NCI-H524 treated with DMSO at 0.1 percent for 48 hours (cell line): ENCODE results near the gene ADNP.
"Not testable (repeated sequence)": the region's sequence is repeated elsewhere in the genome, so short reads cannot be mapped to it uniquely, and the experiment has no call there.

ENCODE experiments used
- DNase-seq: peaks from one replicate; lab custom pipeline; 2025; lab: John Stamatoyannopoulos, UW

Gene ADNP

DNA sequence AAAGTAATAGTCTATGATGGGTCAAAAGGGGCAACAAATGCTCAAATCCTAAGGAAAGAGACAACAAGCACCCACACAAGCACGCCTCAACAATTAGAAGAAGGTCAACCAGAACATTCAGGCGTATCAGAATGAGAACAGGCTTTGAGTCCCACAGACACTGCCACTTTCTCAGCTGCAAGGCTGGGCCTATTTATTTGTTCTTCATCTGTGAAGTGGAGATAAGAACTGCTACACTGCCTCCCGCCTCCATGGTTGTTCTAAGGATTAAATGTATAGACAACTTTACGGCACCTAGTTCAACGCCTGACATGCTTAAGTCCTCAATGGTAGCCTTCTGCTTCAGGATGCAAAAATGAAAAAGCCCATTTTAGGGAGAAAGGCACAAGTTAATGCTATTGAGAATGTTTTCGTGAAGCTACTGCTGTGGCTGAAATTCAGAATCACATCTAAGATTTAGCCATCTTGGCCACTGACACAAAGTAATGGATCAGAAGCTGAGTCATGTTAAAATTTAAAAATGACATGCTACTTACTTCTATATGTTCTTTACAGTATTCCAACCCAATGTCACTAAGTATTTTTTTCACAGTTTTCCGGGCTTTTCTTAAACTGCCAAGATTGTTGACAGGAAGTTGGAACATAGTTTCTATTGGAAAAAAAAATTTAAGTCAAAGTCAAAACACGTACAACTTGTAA is 27.7 kb downstream of the ADNP start:
- DNase-seq: no peak

GRCh38 chr20:50901301-50901700 is 29.9 kb downstream of the ADNP start:
- DNase-seq: no peak

- no peak for DNase-seq
Measured at GRCh38 chr20:50900261-50900660, 31.0 kb downstream of the ADNP start.

DNA sequence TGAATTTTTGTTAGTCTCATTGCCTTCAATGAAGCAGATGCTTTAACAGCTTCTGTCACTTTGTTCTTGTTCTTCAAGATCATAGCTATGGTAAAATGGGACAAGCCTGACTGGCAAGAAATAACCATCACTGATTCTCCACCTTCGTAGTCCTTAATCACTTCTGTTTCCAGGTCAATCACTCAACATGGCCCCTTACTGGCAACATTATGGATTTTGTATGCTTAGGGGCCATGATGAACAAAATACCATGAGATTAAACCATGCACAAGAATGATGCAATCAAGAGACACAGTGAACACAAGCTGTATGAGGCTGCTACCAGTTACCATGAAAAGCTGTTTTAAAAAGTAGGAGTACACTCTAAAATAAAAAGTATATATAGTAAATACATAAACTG is 32.8 kb downstream of the ADNP start:
- DNase-seq: no peak

DNA sequence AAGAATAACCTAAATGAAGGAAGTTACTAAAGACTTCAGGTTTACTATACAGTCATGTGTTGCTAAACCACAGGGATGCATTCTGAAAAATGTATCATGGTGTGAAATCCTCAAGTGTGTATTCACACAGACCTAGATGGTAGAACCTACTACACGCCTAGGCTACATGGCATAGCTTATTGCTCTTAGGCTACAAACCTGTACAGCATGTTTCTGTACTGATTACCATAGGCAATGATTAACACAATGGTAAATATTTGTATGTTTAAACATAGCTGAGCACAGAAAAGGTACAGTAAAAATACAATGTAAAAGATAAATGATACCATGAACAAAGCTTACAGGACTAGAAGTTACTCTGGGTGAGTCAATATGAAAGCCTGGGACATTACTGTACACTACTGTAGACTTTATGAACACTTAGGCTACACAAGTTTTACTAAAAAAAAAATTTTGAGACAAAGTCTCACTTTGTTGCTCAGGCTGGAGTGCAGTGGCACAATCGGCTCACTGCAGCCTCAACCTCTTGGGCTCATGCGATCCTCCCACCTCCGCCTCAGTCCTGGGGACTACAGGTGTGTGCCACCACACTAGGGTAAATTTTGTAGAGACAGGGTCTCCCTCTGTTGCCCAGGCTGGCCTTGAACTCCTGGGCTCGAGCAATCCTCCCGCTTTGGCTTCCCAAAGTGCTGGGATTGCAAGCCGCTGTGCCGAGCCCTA is 36.0 kb downstream of the ADNP start:
- no peak for DNase-seq

- no peak for DNase-seq
Measured at GRCh38 chr20:50893620-50894019, 37.6 kb downstream of the ADNP start.

DNA sequence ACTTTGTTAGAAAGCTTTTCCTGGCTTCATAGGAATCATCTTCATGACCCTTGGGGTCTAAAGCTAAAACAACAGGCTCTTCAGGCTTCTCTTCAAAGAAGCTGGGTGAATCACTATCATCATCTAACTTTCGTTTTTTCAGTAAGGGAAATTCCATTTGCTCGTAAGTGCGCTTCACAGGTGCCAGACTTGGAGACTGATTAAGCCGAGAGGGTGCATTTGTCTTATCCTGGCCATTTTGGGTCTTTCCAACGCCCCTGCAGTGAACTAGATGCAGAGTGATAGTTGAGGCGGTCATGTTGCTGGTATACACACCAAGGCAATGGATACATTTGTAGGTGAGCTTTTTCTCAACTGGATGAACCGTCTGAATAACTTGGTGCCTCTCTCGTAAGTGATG is 38.8 kb downstream of the ADNP start:
- no peak for DNase-seq

DNA sequence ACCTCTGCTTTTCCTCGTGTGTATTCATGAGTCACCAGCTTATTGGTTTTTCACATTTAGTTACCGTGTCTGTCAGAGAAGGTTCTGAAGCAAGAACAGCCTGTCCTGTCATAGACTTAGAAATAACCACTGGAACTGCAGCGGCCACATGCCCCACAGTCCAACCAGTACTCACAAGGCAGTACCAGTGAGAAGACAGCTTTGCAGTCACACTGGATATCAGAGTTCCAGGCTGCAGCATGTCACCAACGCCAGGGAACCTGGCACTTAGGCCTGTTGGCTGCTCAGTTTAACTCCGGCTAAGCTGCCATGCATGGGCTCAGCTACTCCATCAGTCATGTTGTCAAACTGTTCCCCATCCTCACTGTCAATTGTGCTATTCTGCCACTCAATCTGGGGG is 40.1 kb downstream of the ADNP start:
- no peak for DNase-seq

- no peak for DNase-seq
Measured at GRCh38 chr20:50887576-50887975, 43.7 kb downstream of the ADNP start.

DNA sequence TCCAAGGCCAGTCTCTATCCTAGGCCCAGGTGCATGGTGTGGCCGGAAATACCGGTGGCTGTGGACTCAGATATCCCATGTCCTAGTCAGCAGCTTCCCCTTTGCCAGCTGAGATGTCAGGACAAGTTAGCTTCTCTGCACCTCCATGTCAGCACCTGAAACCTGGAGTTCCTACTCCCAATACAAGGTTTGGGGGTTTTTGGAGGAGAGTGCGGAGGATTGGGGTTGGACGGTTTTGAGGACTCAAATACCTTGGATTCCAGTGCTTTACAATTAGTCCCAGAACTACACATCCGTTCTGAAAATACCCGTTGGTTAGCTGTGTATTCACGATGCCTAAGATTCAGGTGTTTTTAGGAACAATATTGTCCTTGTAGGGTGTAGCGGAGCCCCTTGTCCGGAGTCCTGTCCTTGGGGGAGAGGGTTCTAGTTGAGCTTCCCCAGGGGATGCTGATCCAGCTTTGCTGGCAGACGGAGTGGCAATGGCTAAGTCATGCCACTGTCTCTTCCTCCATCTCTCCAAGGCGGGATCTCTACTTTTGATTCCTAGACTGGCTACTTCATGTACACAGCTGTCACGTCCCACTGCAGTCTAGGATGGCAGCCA is 45.0 kb downstream of the ADNP start:
- DNase-seq: no peak

- no peak for DNase-seq
Measured at GRCh38 chr20:50885781-50886180, 45.5 kb downstream of the ADNP start.

GRCh38 chr20:50885068-50885467 is 46.2 kb downstream of the ADNP start:
- DNase-seq: no peak

- no peak for DNase-seq
Measured at GRCh38 chr20:50883856-50884255, 47.4 kb downstream of the ADNP start.

GRCh38 chr20:50881759-50882424 is 49.3 kb downstream of the ADNP start:
- not testable (repeated sequence) for DNase-seq

- no peak for DNase-seq
Measured at GRCh38 chr20:50879649-50880550, 51.3 kb downstream of the ADNP start.

- no peak for DNase-seq
Measured at GRCh38 chr20:50877232-50877743, 53.9 kb downstream of the ADNP start.

GRCh38 chr20:50876816-50877215 is 54.4 kb downstream of the ADNP start:
- DNase-seq: no peak

DNA sequence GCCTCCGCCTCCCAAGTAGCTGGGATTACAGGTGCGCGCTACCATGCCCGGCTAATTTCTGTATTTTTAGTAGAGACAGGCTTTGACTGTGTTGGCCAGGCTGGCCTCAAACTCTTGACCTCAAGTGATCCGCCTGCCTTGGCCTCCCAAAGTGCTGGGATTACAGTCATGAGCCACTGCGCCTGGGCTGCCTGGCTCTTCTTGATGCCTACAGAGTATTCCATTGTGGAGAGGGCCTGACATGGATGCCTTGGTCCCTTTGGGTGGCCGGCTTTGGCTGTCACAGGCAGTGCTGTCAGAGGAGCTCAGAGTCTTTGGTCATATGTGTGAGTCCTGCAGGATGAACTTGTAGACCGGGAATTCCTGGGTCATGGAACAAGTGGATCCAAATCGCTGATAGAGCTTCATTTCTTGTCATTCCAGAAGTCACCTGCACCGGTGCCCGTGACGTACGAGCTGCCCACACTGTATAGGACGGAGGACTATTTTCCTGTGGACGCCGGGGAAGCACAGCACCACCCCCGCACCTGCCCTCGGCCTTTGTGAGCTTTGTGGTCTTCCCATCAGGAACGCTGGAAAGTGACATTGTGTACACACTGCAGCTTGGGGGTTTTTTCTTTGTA is 55.1 kb downstream of the ADNP start:
- no peak for DNase-seq

DNA sequence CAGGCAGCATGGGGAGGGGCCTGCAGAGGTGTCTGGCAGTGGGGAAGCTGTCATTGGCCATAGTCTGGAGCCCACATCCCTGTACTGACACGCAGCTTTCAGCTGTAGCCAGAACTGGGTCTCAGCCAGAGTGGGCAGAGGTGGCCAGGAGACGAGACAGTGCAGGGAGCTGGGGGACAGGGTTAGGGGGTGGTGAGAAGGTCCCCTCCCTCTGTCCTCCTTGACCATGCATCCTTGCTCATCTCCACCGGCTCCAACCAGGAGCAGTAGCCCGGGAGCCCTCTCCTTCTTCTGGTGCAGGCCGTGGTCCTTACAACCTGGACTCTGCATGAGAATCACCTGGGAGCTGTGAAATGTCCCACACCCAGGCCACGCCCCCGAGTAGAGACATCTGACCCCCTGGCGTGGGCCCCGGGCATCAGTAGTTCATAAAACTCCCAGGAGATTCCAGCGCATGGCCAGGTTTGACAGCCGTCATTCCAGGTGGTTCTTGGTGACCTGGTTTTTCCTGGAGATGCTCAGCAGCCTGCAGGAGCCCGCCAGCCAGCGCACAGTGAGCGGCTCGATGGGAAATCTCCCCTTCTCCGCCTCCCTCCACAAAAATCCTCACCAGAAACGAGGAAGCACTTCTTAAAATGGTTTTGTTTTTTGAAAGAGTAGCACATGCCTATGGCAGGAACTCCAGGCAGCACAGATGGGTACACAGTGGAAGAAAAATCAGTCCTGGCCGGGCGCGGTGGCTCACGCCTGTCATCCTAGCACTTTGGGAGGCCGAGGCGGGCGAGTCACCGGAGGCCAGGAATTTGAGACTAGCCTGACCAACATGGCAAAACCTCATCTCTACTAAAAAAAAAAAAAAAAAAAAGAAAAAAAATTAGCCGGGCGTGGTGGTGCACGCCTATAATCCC is 56.2 kb downstream of the ADNP start:
- no peak for DNase-seq
